Measurements from ENCODE around the gene TJAP1. TPM values are rescaled to one million over a fixed set of nuclear protein-coding genes. Genes with fewer than 3 reads are reported as not detected.
"Not testable (repeated sequence)": the region's sequence is repeated elsewhere in the genome, so short reads cannot be mapped to it uniquely, and the experiment has no call there.

Gene TJAP1
- total RNA-seq, 2 experiments from 2014 or later: 35.6 to 37.2 TPM

DNA sequence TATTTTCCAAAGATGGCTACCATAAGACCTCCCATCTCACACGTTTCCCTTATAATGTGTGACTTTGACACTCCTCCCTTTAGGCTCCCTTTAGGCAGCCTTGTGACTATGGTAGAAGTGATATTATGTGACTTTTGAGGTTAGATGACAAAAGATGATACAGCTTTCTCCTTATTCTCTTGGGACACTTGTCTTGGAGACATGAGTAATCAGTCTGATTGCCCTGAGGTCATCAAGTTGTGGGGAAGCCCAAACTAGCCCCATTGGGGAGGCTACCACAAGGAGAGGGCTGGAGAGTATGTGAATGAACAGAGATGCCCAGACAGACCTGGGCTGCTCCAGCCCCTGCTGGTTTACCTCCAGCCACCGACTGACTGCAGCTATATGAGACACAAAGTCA is 11.4 kb upstream of the TJAP1 start:
- no peaks in the 10 kb centered on the region for H3K9me3 Mint-ChIP-seq (ENCODE audit: low read depth)
- H3K27me3 Mint-ChIP-seq: peaks cover 25% of the 10 kb centered on the region
- ChIA-PET CTCF (no interaction called here), POLR2A (no interaction called here)
- no peaks in the 10 kb centered on the region for H3K4me1 Mint-ChIP-seq
- no peak overlapping the region for H3K27ac Mint-ChIP-seq
- H3K36me3 Mint-ChIP-seq (ENCODE audit: low read depth): no peaks in the 10 kb centered on the region
- no peak overlapping the region for H3K4me3 Mint-ChIP-seq
- ATAC-seq (peak; percentile 44), DNase-seq (no peak)
- intact Hi-C loops (cut with DNase I, micrococcal nuclease): no loop called here

DNA sequence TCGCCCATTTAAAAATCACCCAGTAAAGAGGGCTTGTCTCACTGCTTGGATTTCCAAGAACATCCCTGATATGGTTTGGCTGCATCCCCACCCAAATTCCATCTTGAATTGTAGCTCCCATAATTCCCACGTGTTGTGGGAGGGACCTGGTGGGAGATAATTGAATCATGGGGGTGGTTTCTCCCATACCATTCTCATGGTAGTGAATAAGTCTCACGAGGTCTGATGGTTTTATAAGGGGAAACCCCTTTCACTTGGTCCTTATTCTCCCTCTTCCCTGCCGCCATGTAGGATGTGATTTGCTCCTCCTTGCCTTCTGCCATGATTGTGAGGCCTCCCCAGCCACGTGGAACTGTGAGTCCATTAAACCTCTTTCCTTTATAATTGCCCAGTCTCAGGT is 10.1 kb upstream of the TJAP1 start:
- CTCF ChIA-PET: interaction anchor here (1.2 kb wide), 1 partner anchor 13 kb away, joined by 4 read pairs; no protein-coding TSS in a partner anchor
- H3K9me3 Mint-ChIP-seq (ENCODE audit: low read depth); H3K4me3 Mint-ChIP-seq: not testable (repeated sequence)

GRCh38 chr6:43467752-43468151 is 9.6 kb upstream of the TJAP1 start:
- intact Hi-C loops (cut with DNase I, micrococcal nuclease): no loop called here
- POLR2A ChIA-PET: no interaction called here
- Mint-ChIP-seq H3K4me3 (no peak overlapping the region), H3K27ac (no peak overlapping the region), H3K4me1 (no peaks in the 10 kb centered on the region), H3K36me3 (ENCODE audit: low read depth) (no peaks in the 10 kb centered on the region), H3K27me3 (peaks cover 20% of the 10 kb centered on the region), H3K9me3 (ENCODE audit: low read depth) (no peaks in the 10 kb centered on the region)
- no peak for ATAC-seq
- no peak for DNase-seq
- CTCF ChIA-PET: interaction anchor here (0.6 to 1.2 kb wide), 2 partner anchors 14 to 35 kb away, joined by 3 to 4 read pairs; no protein-coding TSS in a partner anchor

More for the DNA sequence above, 10.1 kb upstream of the TJAP1 start:
- DNase-seq; ATAC-seq; H3K36me3 Mint-ChIP-seq (ENCODE audit: low read depth); H3K4me1 Mint-ChIP-seq; intact Hi-C loops (cut with DNase I, micrococcal nuclease); POLR2A ChIA-PET; H3K27ac Mint-ChIP-seq: not testable (repeated sequence)
- H3K27me3 Mint-ChIP-seq: peaks cover 25% of the 10 kb centered on the region

GRCh38 chr6:43468240-43468639 is 9.1 kb upstream of the TJAP1 start:
- DNase-seq: no peak
- Mint-ChIP-seq H3K4me1 (no peaks in the 10 kb centered on the region), H3K4me3 (no peak overlapping the region), H3K27ac (no peak overlapping the region), H3K27me3 (peaks cover 17% of the 10 kb centered on the region), H3K9me3 (ENCODE audit: low read depth) (no peaks in the 10 kb centered on the region), H3K36me3 (ENCODE audit: low read depth) (no peaks in the 10 kb centered on the region)
- ATAC-seq: no peak
- intact Hi-C loops (cut with DNase I, micrococcal nuclease): no loop called here
- POLR2A ChIA-PET: no interaction called here
- CTCF ChIA-PET: interaction anchor here (0.6 to 1.2 kb wide), 2 partner anchors 14 to 35 kb away, joined by 3 to 4 read pairs; no protein-coding TSS in a partner anchor

DNA sequence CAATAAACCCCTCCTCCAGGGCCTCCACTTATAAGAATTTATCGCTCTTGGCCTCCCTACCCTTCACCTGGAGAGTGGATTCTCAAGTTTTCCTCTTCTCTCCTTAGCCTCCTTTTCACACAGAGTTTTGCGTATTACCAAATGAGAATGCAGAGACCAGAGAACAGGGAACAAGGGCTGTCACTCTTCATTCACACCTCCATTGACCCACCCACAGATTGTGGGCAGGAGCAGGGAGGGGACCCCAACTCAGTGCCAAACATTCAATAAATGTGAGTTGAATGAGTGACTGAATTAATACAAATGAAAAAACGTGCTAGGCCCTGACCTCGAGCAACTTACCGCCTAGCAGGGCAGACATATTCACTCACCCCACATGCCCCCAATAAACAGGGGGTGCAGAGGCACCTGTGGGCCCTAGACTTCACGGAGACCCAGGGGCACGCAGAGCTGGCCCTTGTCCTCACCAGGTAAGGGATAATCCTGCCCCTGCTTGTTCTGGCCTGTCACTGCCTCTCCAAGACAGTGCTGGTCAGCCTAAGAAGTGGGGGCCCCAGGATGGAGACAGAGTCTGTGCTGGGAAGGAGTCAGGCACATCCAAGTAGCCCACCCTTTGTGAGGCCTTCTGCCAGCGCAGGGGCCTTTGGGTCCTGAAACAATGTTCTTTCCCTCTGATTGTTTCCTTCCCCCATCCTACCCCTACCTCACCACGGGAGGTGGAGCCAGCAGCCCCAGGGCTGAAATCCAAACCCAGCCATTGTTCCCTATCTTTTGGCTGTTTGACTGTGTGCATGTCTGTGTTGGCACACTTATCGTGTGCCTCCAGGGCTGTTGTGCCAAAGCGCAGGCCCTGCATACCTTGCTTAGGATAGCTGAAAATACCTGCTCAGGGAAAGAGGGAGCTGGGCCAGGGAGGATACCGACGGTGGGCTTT is 8.4 kb upstream of the TJAP1 start:
- CTCF ChIA-PET: interaction anchor here (1.0 to 1.2 kb wide), 2 partner anchors 15 to 38 kb away, joined by 3 to 4 read pairs; no protein-coding TSS in a partner anchor

DNA sequence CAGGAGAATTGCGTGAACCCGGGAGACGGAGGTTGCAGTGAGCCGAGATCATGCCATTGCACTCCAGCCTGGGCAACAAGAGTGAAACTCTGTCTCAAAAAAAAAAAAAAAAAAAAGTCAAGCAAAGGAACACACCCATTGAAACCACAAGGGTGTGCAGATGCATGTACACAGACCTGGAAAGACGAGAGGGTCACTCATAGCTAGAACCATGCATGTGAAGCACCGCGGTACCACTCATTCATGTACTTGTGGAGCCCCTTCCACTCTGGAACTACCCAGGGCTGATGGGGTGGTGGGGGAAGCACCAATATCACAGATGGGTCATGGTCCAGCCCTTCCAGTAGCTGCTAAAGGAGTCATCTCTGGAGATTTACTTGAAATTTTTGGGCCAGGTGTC is 7.4 kb upstream of the TJAP1 start:
- Mint-ChIP-seq H3K36me3 (ENCODE audit: low read depth) (no peaks in the 10 kb centered on the region), H3K4me1 (no peaks in the 10 kb centered on the region), H3K27ac (no peak overlapping the region), H3K4me3 (no peak overlapping the region), H3K27me3 (peaks cover 13% of the 10 kb centered on the region), H3K9me3 (ENCODE audit: low read depth) (no peaks in the 10 kb centered on the region)
- ChIA-PET POLR2A (no interaction called here), CTCF (interaction anchor here (0.9 to 1.0 kb wide), 2 partner anchors 15 to 37 kb away, joined by 3 read pairs; partner anchors contain the start of gene DLK2)
- intact Hi-C loops (cut with DNase I, micrococcal nuclease): no loop called here
- ATAC-seq (no peak), DNase-seq (peak; percentile 17)

More for the DNA sequence above, 8.4 kb upstream of the TJAP1 start:
- no peak overlapping the region for H3K27ac Mint-ChIP-seq
- ATAC-seq (no peak), DNase-seq (no peak)
- POLR2A ChIA-PET: no interaction called here
- no peak overlapping the region for H3K4me3 Mint-ChIP-seq
- no peaks in the 10 kb centered on the region for H3K9me3 Mint-ChIP-seq (ENCODE audit: low read depth)
- no peaks in the 10 kb centered on the region for H3K36me3 Mint-ChIP-seq (ENCODE audit: low read depth)
- H3K4me1 Mint-ChIP-seq: no peaks in the 10 kb centered on the region
- intact Hi-C loops (cut with DNase I, micrococcal nuclease): no loop called here
- peaks cover 16% of the 10 kb centered on the region for H3K27me3 Mint-ChIP-seq

- Mint-ChIP-seq H3K27me3 (peaks cover 13% of the 10 kb centered on the region), H3K4me1 (no peaks in the 10 kb centered on the region), H3K4me3 (no peak overlapping the region), H3K9me3 (ENCODE audit: low read depth) (no peaks in the 10 kb centered on the region), H3K36me3 (ENCODE audit: low read depth) (no peaks in the 10 kb centered on the region), H3K27ac (no peak overlapping the region)
- DNase-seq: no peak
- ChIA-PET CTCF (interaction anchor here (1.0 to 1.2 kb wide), 2 partner anchors 18 to 101 kb away, joined by 3 to 4 read pairs; partner anchors contain the start of gene ZNF318), POLR2A (no interaction called here)
- intact Hi-C loops (cut with DNase I, micrococcal nuclease): no loop called here
- no peak for ATAC-seq
Measured at GRCh38 chr6:43471399-43471798, 6.0 kb upstream of the TJAP1 start.

GRCh38 chr6:43472515-43472914 is 4.9 kb upstream of the TJAP1 start:
- CTCF ChIA-PET: interaction anchor here (0.7 to 1.2 kb wide), 3 partner anchors 19 to 103 kb away, joined by 3 to 4 read pairs (median 3); partner anchors contain the start of gene ZNF318
- Mint-ChIP-seq H3K36me3 (ENCODE audit: low read depth) (no peaks in the 10 kb centered on the region), H3K9me3 (ENCODE audit: low read depth) (no peaks in the 10 kb centered on the region), H3K27ac (no peak overlapping the region), H3K4me3 (no peak overlapping the region), H3K27me3 (peaks cover 8% of the 10 kb centered on the region), H3K4me1 (peaks cover 8% of the 10 kb centered on the region)
- DNase-seq (no peak), ATAC-seq (no peak)
- intact Hi-C loops (cut with DNase I, micrococcal nuclease): no loop called here
- POLR2A ChIA-PET: interaction anchor here (0.6 to 0.7 kb wide), 2 partner anchors 30 to 113 kb away, joined by 3 to 5 read pairs; no protein-coding TSS in a partner anchor

GRCh38 chr6:43475516-43475915 is 1.9 kb upstream of the TJAP1 start:
- ChIA-PET POLR2A (no interaction called here), CTCF (interaction anchor here (1.6 kb wide), 1 partner anchor 31 kb away, joined by 4 read pairs; no protein-coding TSS in a partner anchor)
- intact Hi-C loops (cut with DNase I, micrococcal nuclease): loop anchor here (5.0 kb wide), 5 partner anchors 42 to 543 kb away; partner anchors contain the start of genes CUL7 (in 1 of the 2), POLR1C (in 1 of the 2), VEGFA (in 1 of the 2) and YIPF3 (in 1 of the 2)
- ATAC-seq: no peak
- peaks cover 3% of the 10 kb centered on the region for H3K27me3 Mint-ChIP-seq
- H3K36me3 Mint-ChIP-seq (ENCODE audit: low read depth): peaks cover 2% of the 10 kb centered on the region
- peaks cover 26% of the 10 kb centered on the region for H3K4me1 Mint-ChIP-seq
- DNase-seq: no peak
- H3K9me3 Mint-ChIP-seq (ENCODE audit: low read depth): no peaks in the 10 kb centered on the region
- no peak overlapping the region for H3K27ac Mint-ChIP-seq
- no peak overlapping the region for H3K4me3 Mint-ChIP-seq

DNA sequence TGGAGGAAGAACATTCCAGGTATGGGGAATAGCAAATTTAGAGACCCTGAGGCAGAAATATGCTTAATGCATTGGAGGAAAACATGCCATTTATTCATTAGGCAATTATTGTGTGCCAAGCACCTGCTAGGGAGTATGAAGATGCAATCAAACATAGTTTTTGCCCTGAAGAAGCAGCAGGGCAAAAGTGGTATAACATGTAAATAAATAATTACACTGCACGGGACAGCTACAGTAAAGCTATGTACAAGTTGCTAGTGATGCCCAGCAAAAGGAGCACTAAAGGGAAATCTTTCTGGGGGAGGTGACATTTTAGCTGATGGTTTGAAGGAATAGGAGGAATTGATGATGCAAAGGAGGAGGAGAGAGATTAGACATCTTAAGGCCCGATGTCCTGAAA is 624 bp upstream of the TJAP1 start:
- Mint-ChIP-seq H3K36me3 (ENCODE audit: low read depth) (peaks cover 4% of the 10 kb centered on the region), H3K27ac (peak overlapping the region; percentile 82), H3K4me3 (peak overlapping the region; percentile 98), H3K4me1 (peaks cover 31% of the 10 kb centered on the region), H3K9me3 (ENCODE audit: low read depth) (no peaks in the 10 kb centered on the region), H3K27me3 (no peaks in the 10 kb centered on the region)
- ChIA-PET CTCF (interaction anchor here (0.8 to 1.7 kb wide), 8 partner anchors 17 to 168 kb away, joined by 3 to 6 read pairs (median 4); partner anchors contain the start of genes ABCC10, CRIP3 and DLK2), POLR2A (no interaction called here)
- intact Hi-C loops (cut with DNase I, micrococcal nuclease): loop anchor here (1.0 to 5.0 kb wide), 16 partner anchors 21 to 544 kb away; partner anchors contain the start of genes ABCC10 (in 2 of the 2), DLK2 (in 2 of the 2), YIPF3 (in 2 of the 2) and CUL7 (in 1 of the 2)
- ATAC-seq (peak; percentile 12), DNase-seq (no peak)

- peak overlapping the region; percentile 98 for H3K4me3 Mint-ChIP-seq
- ChIA-PET POLR2A (interaction anchor here (0.6 kb wide), 1 partner anchor 22 kb away, joined by 3 read pairs; no protein-coding TSS in a partner anchor), CTCF (interaction anchor here (0.8 to 1.7 kb wide), 6 partner anchors 24 to 169 kb away, joined by 3 to 6 read pairs (median 4); partner anchors contain the start of genes ABCC10 and CRIP3)
- ATAC-seq (no peak), DNase-seq (peak; percentile 19)
- peaks cover 38% of the 10 kb centered on the region for H3K4me1 Mint-ChIP-seq
- intact Hi-C loops (cut with DNase I, micrococcal nuclease): loop anchor here (5.0 kb wide), 5 partner anchors 39 to 546 kb away; partner anchors contain the start of genes CUL7 (in 1 of the 2), POLR1C (in 1 of the 2), VEGFA (in 1 of the 2) and YIPF3 (in 1 of the 2)
- H3K9me3 Mint-ChIP-seq (ENCODE audit: low read depth): no peaks in the 10 kb centered on the region
- H3K27ac Mint-ChIP-seq: peak overlapping the region; percentile 82
- no peaks in the 10 kb centered on the region for H3K27me3 Mint-ChIP-seq
- H3K36me3 Mint-ChIP-seq (ENCODE audit: low read depth): peaks cover 4% of the 10 kb centered on the region
Measured at GRCh38 chr6:43478008-43478372, 620 bp downstream of the TJAP1 start.
